ENCODE results near the gene PTPRN2. TPM values are rescaled to one million over a fixed set of nuclear protein-coding genes. Genes with fewer than 3 reads are reported as not detected.

The PTPRN2 gene
- total and polyA plus RNA-seq, 9 of the 15 experiments (the other 6 are each of a cell fraction or from before 2014, with no cell fraction given) = not detected

DNA sequence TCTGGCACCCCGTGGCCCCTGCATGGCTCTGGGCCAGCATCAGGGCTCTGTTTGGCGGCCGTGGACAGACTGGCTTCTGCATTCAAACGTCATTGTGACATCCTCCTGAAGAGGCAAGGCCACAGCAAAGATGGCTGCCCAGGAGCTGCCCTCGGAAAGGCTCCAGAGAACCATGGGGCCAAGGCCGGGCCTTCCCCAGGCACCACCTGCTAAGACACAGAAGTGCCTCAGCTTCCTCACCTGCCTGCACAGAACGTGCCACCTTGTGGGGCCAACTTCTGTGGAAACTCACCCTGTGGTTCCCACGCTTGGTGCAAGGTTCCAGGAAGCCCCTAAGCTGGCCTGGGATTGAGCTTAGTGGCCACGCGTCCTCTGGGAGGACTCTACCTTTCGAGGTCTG lies 396.9 kb downstream of the PTPRN2 start:
- Histone ChIP-seq H3K36me3 (ENCODE audit: control insufficient read depth, insufficient read depth, low read length) (no peaks in the 10 kb centered on the region), H4K20me1 (replicated peaks; ENCODE audit: control insufficient read depth, insufficient read depth, low read length) (no peaks in the 10 kb centered on the region), H3K27me3 (ENCODE audit: control insufficient read depth in 2 of 2, insufficient read depth in 2 of 2, low read length in 2 of 2) (peaks cover 2 to 35% of the 10 kb centered on the region in 2 experiments; a peak in 2 of 5 replicates), H3K27ac (ENCODE audit: extremely low read depth, low read depth, low read length) (no peak overlapping the region), H3K9ac (ENCODE audit: insufficient read depth in 1 of 2, low read depth in 2 of 2, low read length in 2 of 2) (no peak overlapping the region), H3K9me1 (ENCODE audit: control insufficient read depth, insufficient read depth, low read length) (no peaks in the 10 kb centered on the region), H3K4me2 (ENCODE audit: insufficient read depth, low read length) (no peak overlapping the region), H3K4me1 (replicated peaks in 1 of 2; ENCODE audit: control insufficient read depth in 2 of 2, insufficient read depth in 2 of 2, low read length in 2 of 2) (peaks cover 0 to 11% of the 10 kb centered on the region in 2 experiments; a peak in 1 of 5 replicates), H3K4me3 (no peak overlapping the region), H3K79me2 (ENCODE audit: control insufficient read depth, insufficient read depth, low read length) (no peaks in the 10 kb centered on the region), H2AFZ (ENCODE audit: low read depth, low read length) (no peak overlapping the region), H3K9me3 (replicated peaks; ENCODE audit: control insufficient read depth, insufficient read depth, low read depth, low read length) (no peaks in the 10 kb centered on the region)
- CTCF ChIA-PET (ENCODE audit: low intra/inter-chr PET ratio) = no interaction called here
- BruUV-seq (replicated peaks) = no TSS peak
- TF ChIP-seq, protein P1, sequence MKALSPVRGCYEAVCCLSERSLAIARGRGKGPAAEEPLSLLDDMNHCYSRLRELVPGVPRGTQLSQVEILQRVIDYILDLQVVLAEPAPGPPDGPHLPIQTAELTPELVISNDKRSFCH (CRISPR knock-in tag; IDR thresholded peaks at IDR 0.05) = no peak
- TF ChIP-seq, protein P1 (tag; IDR thresholded peaks at IDR 0.05) = no peak
- TF ChIP-seq ZNF263 (CRISPR knock-in tag; IDR thresholded peaks at IDR 0.05; ENCODE audit: borderline replicate concordance) (no peak), NELFE (IDR thresholded peaks at IDR 0.05; ENCODE audit: insufficient read depth, insufficient read length) (no peak), KDM2B (CRISPR knock-in tag; IDR thresholded peaks at IDR 0.05) (no peak), ZNF583 (CRISPR knock-in tag; IDR thresholded peaks at IDR 0.05) (no peak), EHMT2 (IDR thresholded peaks at IDR 0.05) (no peak)
- TF ChIP-seq, protein P2, sequence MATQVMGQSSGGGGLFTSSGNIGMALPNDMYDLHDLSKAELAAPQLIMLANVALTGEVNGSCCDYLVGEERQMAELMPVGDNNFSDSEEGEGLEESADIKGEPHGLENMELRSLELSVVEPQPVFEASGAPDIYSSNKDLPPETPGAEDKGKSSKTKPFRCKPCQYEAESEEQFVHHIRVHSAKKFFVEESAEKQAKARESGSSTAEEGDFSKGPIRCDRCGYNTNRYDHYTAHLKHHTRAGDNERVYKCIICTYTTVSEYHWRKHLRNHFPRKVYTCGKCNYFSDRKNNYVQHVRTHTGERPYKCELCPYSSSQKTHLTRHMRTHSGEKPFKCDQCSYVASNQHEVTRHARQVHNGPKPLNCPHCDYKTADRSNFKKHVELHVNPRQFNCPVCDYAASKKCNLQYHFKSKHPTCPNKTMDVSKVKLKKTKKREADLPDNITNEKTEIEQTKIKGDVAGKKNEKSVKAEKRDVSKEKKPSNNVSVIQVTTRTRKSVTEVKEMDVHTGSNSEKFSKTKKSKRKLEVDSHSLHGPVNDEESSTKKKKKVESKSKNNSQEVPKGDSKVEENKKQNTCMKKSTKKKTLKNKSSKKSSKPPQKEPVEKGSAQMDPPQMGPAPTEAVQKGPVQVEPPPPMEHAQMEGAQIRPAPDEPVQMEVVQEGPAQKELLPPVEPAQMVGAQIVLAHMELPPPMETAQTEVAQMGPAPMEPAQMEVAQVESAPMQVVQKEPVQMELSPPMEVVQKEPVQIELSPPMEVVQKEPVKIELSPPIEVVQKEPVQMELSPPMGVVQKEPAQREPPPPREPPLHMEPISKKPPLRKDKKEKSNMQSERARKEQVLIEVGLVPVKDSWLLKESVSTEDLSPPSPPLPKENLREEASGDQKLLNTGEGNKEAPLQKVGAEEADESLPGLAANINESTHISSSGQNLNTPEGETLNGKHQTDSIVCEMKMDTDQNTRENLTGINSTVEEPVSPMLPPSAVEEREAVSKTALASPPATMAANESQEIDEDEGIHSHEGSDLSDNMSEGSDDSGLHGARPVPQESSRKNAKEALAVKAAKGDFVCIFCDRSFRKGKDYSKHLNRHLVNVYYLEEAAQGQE (IDR thresholded peaks at IDR 0.05; ENCODE audit: borderline replicate concordance) = no peak
- TF ChIP-seq, protein P2 (CRISPR knock-in tag; IDR thresholded peaks at IDR 0.05; ENCODE audit: low read depth) = no peak
- TF ChIP-seq, protein P3, sequence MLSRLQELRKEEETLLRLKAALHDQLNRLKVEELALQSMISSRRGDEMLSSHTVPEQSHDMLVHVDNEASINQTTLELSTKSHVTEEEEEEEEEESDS (CRISPR knock-in tag; IDR thresholded peaks at IDR 0.05) = no peak
- no peak for FAIRE-seq
- intact Hi-C loops (cut with micrococcal nuclease) = no loop called here
- POLR2A ChIA-PET = interaction anchor here (0.6 kb wide), 2 partner anchors 167 to 214 kb away, joined by 3 to 4 read pairs; no protein-coding TSS in a partner anchor
- DNase-seq (ENCODE audit: extremely low read depth in 1 of 4, low spot score in 3 of 4) = peak in 1 of 4 experiments; percentile 3
- WGBS (ENCODE audit: insufficient coverage, low coverage, missing lambda C conversion rate) = 3% methylated on average over 11 of the region's 11 CpGs
- no peak for ATAC-seq
- in situ Hi-C loops (cut with MboI) = no loop called here
